ENCODE data around the gene LANCL2. TPM values are rescaled to one million over a fixed set of nuclear protein-coding genes. Genes with fewer than 3 reads are reported as not detected.

The LANCL2 gene
- total RNA-seq, 1 donor from 2014 or later = 24.1 TPM

DNA sequence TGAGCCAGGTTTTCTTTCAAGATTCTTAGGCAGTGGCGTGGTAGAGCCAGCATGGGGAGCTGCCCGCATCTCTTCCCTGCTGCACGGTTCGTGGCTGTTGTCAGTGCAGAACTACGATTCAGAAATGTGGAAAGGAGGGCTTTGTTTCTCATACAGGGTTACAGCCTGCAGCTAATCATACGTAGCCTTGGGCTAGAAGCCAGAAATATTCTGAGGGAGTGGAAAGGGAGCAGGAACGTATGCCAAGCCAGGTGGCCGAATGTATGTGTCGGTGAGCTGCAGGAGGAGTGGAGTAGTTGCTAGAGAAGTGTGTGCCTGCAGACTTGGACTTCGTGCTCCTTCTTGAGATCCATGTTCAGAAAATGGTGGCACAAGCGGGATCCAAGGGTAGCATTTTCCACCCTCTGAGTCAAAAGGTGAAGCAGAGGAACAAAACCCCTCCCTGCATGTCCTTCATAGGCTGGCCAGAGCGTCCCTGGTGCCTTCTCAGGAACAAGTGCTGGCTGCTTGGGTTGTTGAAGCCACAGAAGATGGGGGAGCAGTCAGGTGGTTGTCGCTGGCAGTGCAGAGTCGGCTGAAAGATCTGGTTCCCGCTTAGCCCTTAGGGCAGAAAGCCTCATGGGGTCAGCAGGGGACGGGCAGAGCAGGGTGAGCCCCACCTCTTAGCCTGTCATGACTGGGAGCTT is 40.9 kb downstream of the LANCL2 start:
- DNase-seq = no peak
- Mint-ChIP-seq H3K4me3 (ENCODE audit: unreplicated experiment) (no peak overlapping the region), H3K27me3 (ENCODE audit: unreplicated experiment) (peaks cover 7% of the 10 kb centered on the region), H3K27ac (ENCODE audit: unreplicated experiment) (no peak overlapping the region), H3K4me1 (ENCODE audit: low read depth, unreplicated experiment) (peaks cover 8% of the 10 kb centered on the region), H3K9me3 (ENCODE audit: unreplicated experiment) (peaks cover 9% of the 10 kb centered on the region), H3K36me3 (ENCODE audit: unreplicated experiment) (peaks cover 24% of the 10 kb centered on the region)
- TF ChIP-seq, protein P1, sequence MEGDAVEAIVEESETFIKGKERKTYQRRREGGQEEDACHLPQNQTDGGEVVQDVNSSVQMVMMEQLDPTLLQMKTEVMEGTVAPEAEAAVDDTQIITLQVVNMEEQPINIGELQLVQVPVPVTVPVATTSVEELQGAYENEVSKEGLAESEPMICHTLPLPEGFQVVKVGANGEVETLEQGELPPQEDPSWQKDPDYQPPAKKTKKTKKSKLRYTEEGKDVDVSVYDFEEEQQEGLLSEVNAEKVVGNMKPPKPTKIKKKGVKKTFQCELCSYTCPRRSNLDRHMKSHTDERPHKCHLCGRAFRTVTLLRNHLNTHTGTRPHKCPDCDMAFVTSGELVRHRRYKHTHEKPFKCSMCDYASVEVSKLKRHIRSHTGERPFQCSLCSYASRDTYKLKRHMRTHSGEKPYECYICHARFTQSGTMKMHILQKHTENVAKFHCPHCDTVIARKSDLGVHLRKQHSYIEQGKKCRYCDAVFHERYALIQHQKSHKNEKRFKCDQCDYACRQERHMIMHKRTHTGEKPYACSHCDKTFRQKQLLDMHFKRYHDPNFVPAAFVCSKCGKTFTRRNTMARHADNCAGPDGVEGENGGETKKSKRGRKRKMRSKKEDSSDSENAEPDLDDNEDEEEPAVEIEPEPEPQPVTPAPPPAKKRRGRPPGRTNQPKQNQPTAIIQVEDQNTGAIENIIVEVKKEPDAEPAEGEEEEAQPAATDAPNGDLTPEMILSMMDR (IDR thresholded peaks at IDR 0.05; ENCODE audit: partially characterized antibody, unreplicated experiment) = no peak

DNA sequence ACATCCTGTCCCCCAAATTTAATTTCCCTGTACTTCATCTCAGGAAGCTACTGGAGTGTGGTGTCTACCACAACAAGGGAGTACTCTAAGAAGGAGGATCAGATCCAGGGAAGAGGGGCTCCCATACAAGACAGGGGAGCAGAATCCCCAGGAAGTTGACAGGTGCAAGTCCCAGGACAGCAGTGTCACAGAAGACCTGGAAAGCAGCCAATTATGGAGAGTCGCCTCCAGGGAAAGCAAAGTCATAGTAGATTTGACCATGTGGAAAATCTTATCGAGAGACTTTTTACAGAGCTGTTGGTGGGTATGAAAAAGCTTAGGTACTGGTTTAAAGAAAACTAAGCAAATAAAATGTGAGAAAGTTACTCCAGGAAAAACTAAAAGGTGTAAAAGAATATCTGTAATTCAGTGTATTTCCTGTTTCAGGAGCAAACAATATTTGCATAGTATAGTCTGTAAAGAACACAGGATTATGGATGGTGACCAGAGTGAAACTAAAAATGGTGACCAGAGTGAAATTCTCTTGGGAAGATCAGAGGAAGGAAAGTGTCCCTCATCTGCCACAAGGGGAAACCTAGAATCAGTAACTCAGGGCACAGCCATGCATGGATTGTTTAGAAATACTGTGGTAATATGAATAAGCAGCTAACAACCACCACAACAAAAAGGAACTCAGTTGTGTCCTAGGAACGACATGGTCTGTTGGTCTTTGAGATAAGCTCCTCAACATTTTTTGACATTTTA is 44.5 kb downstream of the LANCL2 start:
- no peak for DNase-seq
- peaks cover 5% of the 10 kb centered on the region for H3K9me3 Mint-ChIP-seq (ENCODE audit: unreplicated experiment)
- no peak overlapping the region for H3K4me3 Mint-ChIP-seq (ENCODE audit: unreplicated experiment)
- peaks cover 20% of the 10 kb centered on the region for H3K4me1 Mint-ChIP-seq (ENCODE audit: low read depth, unreplicated experiment)
- TF ChIP-seq, protein P1 (IDR thresholded peaks at IDR 0.05; ENCODE audit: partially characterized antibody, unreplicated experiment) = no peak
- H3K27me3 Mint-ChIP-seq (ENCODE audit: unreplicated experiment) = peaks cover 5% of the 10 kb centered on the region
- H3K27ac Mint-ChIP-seq (ENCODE audit: unreplicated experiment) = no peak overlapping the region
- H3K36me3 Mint-ChIP-seq (ENCODE audit: unreplicated experiment) = peaks cover 13% of the 10 kb centered on the region

DNA sequence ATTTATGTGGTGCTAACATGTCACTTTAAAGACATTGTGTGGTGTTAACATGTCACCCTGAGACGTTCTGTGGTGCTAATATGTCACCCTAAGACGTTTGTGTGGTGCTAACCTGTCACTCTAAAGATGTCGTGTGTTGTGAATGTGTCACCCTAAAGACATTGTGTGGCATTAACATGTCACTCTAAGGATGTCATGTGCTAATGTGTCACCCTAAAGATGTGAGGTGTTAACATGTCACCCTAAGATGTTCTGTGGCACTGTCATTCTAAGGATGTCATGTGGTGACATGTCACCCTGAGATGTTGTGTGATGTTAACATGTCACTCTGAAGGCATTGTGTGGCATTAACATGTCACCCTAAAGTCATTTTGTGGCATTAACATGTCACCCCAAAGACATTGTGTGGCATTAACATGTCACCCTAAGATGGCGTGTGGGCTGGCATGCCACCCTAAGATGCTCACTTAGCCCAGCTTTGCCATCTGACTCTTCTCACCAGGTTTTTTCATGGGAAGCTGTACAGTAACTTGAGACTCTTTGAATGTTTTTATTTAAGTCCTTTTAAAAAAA is 45.6 kb downstream of the LANCL2 start:
- Mint-ChIP-seq H3K27ac (ENCODE audit: unreplicated experiment) (no peak overlapping the region), H3K9me3 (ENCODE audit: unreplicated experiment) (peaks cover 5% of the 10 kb centered on the region), H3K4me1 (ENCODE audit: low read depth, unreplicated experiment) (peaks cover 16% of the 10 kb centered on the region), H3K4me3 (ENCODE audit: unreplicated experiment) (no peak overlapping the region), H3K36me3 (ENCODE audit: unreplicated experiment) (peaks cover 11% of the 10 kb centered on the region), H3K27me3 (ENCODE audit: unreplicated experiment) (peaks cover 4% of the 10 kb centered on the region)
- no peak for DNase-seq
- TF ChIP-seq, protein P1 (IDR thresholded peaks at IDR 0.05; ENCODE audit: partially characterized antibody, unreplicated experiment) = no peak

DNA sequence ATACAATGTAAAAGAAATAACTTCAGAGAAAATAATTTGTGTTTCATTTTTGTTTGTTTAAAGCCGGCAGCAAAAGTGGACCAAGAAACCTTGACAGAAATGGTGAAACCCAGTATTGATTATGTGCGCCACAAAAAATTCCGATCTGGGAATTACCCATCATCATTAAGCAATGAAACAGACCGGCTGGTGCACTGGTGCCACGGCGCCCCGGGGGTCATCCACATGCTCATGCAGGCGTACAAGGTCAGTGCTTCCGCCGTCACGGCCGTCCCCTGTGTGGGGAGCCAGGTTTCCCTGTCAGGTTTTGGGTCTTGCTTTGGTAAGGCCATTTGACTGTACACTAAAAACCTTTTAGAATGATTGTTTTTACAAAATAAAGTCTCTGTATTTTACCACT is 46.7 kb downstream of the LANCL2 start:
- Mint-ChIP-seq H3K27me3 (ENCODE audit: unreplicated experiment) (no peaks in the 10 kb centered on the region), H3K4me1 (ENCODE audit: low read depth, unreplicated experiment) (peaks cover 16% of the 10 kb centered on the region), H3K36me3 (ENCODE audit: unreplicated experiment) (no peaks in the 10 kb centered on the region), H3K4me3 (ENCODE audit: unreplicated experiment) (no peak overlapping the region), H3K27ac (ENCODE audit: unreplicated experiment) (no peak overlapping the region), H3K9me3 (ENCODE audit: unreplicated experiment) (peaks cover 5% of the 10 kb centered on the region)
- no peak for DNase-seq
- TF ChIP-seq, protein P1 (IDR thresholded peaks at IDR 0.05; ENCODE audit: partially characterized antibody, unreplicated experiment) = no peak

DNA sequence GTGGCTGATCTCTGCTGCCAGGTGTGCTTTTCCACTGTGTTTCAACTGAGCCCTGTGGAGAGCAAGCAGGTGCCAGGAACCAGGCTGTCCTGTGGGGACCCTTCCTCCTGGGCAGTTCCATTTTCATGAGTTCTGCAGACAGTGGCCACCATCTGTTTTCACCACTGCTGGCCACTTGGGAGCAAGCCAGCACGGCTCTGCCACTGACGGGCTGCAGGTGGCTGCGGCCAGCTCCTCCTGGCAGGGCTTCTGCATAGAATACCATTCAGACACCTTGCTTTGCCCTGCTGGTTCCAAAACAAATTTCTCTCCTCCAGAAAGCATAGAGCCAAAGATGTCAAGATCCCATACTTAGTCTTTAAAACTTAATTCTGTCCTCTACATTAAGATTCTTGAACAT is 48.3 kb downstream of the LANCL2 start:
- H3K4me3 Mint-ChIP-seq (ENCODE audit: unreplicated experiment) = peak overlapping the region; percentile 38
- H3K27ac Mint-ChIP-seq (ENCODE audit: unreplicated experiment) = no peak overlapping the region
- no peaks in the 10 kb centered on the region for H3K36me3 Mint-ChIP-seq (ENCODE audit: unreplicated experiment)
- peaks cover 3% of the 10 kb centered on the region for H3K9me3 Mint-ChIP-seq (ENCODE audit: unreplicated experiment)
- peak; percentile 47 for DNase-seq
- H3K4me1 Mint-ChIP-seq (ENCODE audit: low read depth, unreplicated experiment) = peaks cover 16% of the 10 kb centered on the region
- no peaks in the 10 kb centered on the region for H3K27me3 Mint-ChIP-seq (ENCODE audit: unreplicated experiment)
- TF ChIP-seq, protein P1 (IDR thresholded peaks at IDR 0.05; ENCODE audit: partially characterized antibody, unreplicated experiment) = no peak
